ENCODE measurements around the gene IGFBP2.

- TF ChIP-seq YY1 (IDR thresholded peaks at IDR 0.05; ENCODE audit: insufficient read depth, insufficient read length) (no peak), ZNF274 (IDR thresholded peaks at IDR 0.05; ENCODE audit: low read depth, low read length) (no peak)
These were observed 55.6 kb downstream of the IGFBP2 start for GRCh38 chr2:216688731-216689340.
